Endothelial cell of umbilical vein (primary cell): ENCODE data around the gene ABTB1. TPM values are rescaled to one million over a fixed set of nuclear protein-coding genes. Genes with fewer than 3 reads are reported as not detected.

Experiments used
- BruUV-seq: library from RNA; stranded (reverse); fragments of 400-500 nt; replicated peaks from 2 replicates; lab custom pipeline; 2021; lab: Mats Ljungman, UMichigan
- CTCF ChIA-PET: fragments of 300-600, 350-600 bp; sonication (Branson Sonifier 250); formaldehyde crosslinking; loops from one replicate; lab custom pipeline; 2021; ENCODE audit warnings: antibody characterized with exemption, inconsistent platforms; lab: Charles Lee
- POLR2A ChIA-PET: fragments of 300-600, 350-600 bp; sonication (Branson Sonifier 250); formaldehyde crosslinking; loops from one replicate; lab custom pipeline; 2021; ENCODE audit warnings: antibody characterized with exemption, inconsistent platforms; lab: Charles Lee
- DNase-seq: peaks from one replicate; pipeline ENCODE4 v3.0.0-alpha.2; 2011; ENCODE audit warnings: low read depth, low spot score
- FAIRE-seq: peaks from 2 replicates; lab custom pipeline; 2011; peaks lifted over from hg19 to GRCh38; lab: Jason Lieb, UNC
- H2AFZ ChIP-seq: 2 replicates; pipeline ENCODE4 v1.6.0; 2012; ENCODE audit warnings: low read depth, low read length, control low read depth, inconsistent platforms
- H3K27ac ChIP-seq: 2 replicates; pipeline ENCODE4 v1.5.1; 2011; ENCODE audit warnings: low read depth, mild to moderate bottlenecking, control low read depth, low read length, moderate library complexity; ENCODE audit not compliant: insufficient read depth
- H3K27me3 ChIP-seq, 2 experiments: 2 replicates each; pipeline versions ENCODE4 v1.6.0 to v1.6.1; 2011; ENCODE audit warnings: low read length in 2 of 2, mixed read lengths in 1 of 2; ENCODE audit not compliant: control insufficient read depth in 2 of 2, insufficient read depth in 2 of 2
- H3K36me3 ChIP-seq, 2 experiments: 2 replicates in 1 of 2; 3 replicates in 1 of 2; pipeline ENCODE4 v1.5.1; 2011; ENCODE audit warnings: low read length in 2 of 2, mild to moderate bottlenecking in 1 of 2, moderate library complexity in 1 of 2; ENCODE audit not compliant: control insufficient read depth in 2 of 2, insufficient read depth in 2 of 2; ENCODE audit errors: extremely low read depth in 1 of 2
- H3K4me1 ChIP-seq: 3 replicates; pipeline ENCODE4 v1.5.1; 2011; ENCODE audit warnings: mild to moderate bottlenecking, low read length; ENCODE audit not compliant: control insufficient read depth, insufficient read depth; ENCODE audit errors: extremely low read depth
- H3K4me2 ChIP-seq: 2 replicates; pipeline ENCODE4 v1.6.1; 2011; ENCODE audit warnings: low read length, control low read depth, mixed read lengths; ENCODE audit not compliant: insufficient read depth
- H3K4me3 ChIP-seq, 3 experiments: fragments of 200-600 bp in 1 of 3; sonication (generic), shearing (Covaris generic) in 1 of 3; replicated peaks in 1 of 3; 2 replicates each; pipeline ENCODE4 v1.5.1; 2011 to 2016; ENCODE audit warnings: control low read depth in 3 of 3, low read length in 3 of 3, mild to moderate bottlenecking in 2 of 3, inconsistent platforms in 1 of 3, low read depth in 1 of 3, moderate library complexity in 1 of 3; ENCODE audit not compliant: insufficient read depth in 1 of 3
- H3K79me2 ChIP-seq: 2 replicates; pipeline ENCODE4 v1.6.0; 2012; ENCODE audit warnings: low read length, inconsistent platforms; ENCODE audit not compliant: control insufficient read depth, insufficient read depth
- H3K9ac ChIP-seq: replicated peaks from 2 replicates; pipeline ENCODE3; 2011; ENCODE audit warnings: low read length, control low read depth; ENCODE audit not compliant: insufficient read depth; ENCODE audit errors: extremely low read depth
- H3K9me1 ChIP-seq: replicated peaks from 3 replicates; pipeline ENCODE4 v1.6.0; 2011; ENCODE audit warnings: mild to moderate bottlenecking, low read length; ENCODE audit not compliant: control insufficient read depth, insufficient read depth; ENCODE audit errors: extremely low read depth
- H3K9me3 ChIP-seq: replicated peaks from 2 replicates; pipeline ENCODE4 v1.5.1; 2012; ENCODE audit warnings: low read length, inconsistent platforms; ENCODE audit not compliant: control insufficient read depth, insufficient read depth
- H4K20me1 ChIP-seq: replicated peaks from 2 replicates; pipeline ENCODE3; 2011; ENCODE audit warnings: mild to moderate bottlenecking, low read length; ENCODE audit not compliant: control insufficient read depth, insufficient read depth; ENCODE audit errors: extremely low read depth
- EZH2 ChIP-seq: IDR thresholded peaks from 2 replicates; pipeline ENCODE4 v1.6.1; 2012; ENCODE audit warnings: borderline replicate concordance, low read depth, mild to moderate bottlenecking, moderate library complexity, low read length, inconsistent platforms; ENCODE audit not compliant: severe bottlenecking
- JUN ChIP-seq: IDR thresholded peaks from 2 replicates; pipeline ENCODE4 v1.6.1; 2011; ENCODE audit warnings: borderline replicate concordance, low read depth; ENCODE audit not compliant: insufficient read length, insufficient read depth
- MYC ChIP-seq: IDR thresholded peaks from one replicate; pipeline ENCODE4 v1.6.1; 2011; ENCODE audit warnings: mild to moderate bottlenecking, low read depth, low read length
- POLR2A ChIP-seq: IDR thresholded peaks from 2 replicates; pipeline ENCODE4 v1.6.1; 2012; ENCODE audit warnings: low read depth, mild to moderate bottlenecking, control low read depth, low read length
- POLR2AphosphoS5 ChIP-seq: IDR thresholded peaks from 2 replicates; pipeline ENCODE4 v1.6.1; 2012; ENCODE audit warnings: low read depth, mild to moderate bottlenecking, control low read depth, low read length, moderate library complexity; ENCODE audit not compliant: insufficient read depth
- dilution Hi-C: fragments of 300-500 bp; cut with MboI; formaldehyde crosslinking; loops from one replicate; pipeline ENCODE4 v1.15.0; 2019; ENCODE audit warnings: low sequenced_read_pairs; ENCODE audit not compliant: extremely low pct_ligation_motif_present
- intact Hi-C: fragments of 100-400 bp; cut with micrococcal nuclease; formaldehyde crosslinking; loops from one replicate; pipeline ENCODE4 v1.10.0; 2022
- polyA plus RNA-seq, 4 experiments: library from polyadenylated mRNA; depleted of rRNA in 3 of 4; stranded (reverse) in 3 of 4; unstranded in 1 of 4; fragments of >200 nt; gene quantifications; 2 replicates each; pipeline versions ENCODE4 v1.2.1 to v1.2.3, GENCODE V29; 2011 to 2012; ENCODE audit warnings: missing spikeins in 1 of 4
- total RNA-seq: library from RNA; stranded (reverse); gene quantifications from 2 replicates; pipeline ENCODE4 v1.2.3, GENCODE V29; 2021
- TF ChIP-seq, protein P1 (sequence below), 2 donors: IDR thresholded peaks; 1 replicate in 1 of 2; 2 replicates in 1 of 2; pipeline ENCODE4 v1.5.1; 2011; ENCODE audit warnings: low read length in 2 of 2, mild to moderate bottlenecking in 2 of 2, moderate library complexity in 2 of 2, control low read depth in 1 of 2, inconsistent platforms in 1 of 2, low read depth in 1 of 2; ENCODE audit not compliant: insufficient read depth in 1 of 2; ENCODE audit errors: extremely low read depth in 1 of 2
- TF ChIP-seq, protein P2 (sequence below): IDR thresholded peaks from 2 replicates; pipeline ENCODE4 v1.6.1; 2011; ENCODE audit not compliant: insufficient read depth, insufficient read length

ABTB1 gene
- total and polyA plus RNA-seq, 2 donors (not counting 3 experiments of a cell fraction or from before 2014, with no cell fraction given), result 15.2 to 25.1 TPM

DNA sequence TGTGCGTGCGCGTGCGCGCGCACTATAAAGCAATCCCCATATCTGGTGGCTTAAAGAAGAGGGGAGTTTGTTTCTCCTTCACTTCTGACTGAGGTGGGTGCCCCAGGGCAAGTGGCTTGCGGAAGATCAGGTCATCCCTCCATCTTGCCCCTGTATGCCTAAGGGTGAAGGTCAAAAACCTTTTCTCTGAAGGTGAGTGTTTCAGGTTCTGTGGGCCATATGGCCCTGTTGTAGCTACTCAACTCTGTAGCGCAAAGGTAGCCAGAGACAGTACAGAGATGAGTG, 5.5 kb downstream of the ABTB1 start:
- CTCF ChIA-PET, result interaction anchor here (0.7 to 2.2 kb wide), 2 partner anchors 18 to 103 kb away, joined by 3 to 11 read pairs; no protein-coding TSS in a partner anchor
- Histone ChIP-seq H3K36me3 (no peaks in the 10 kb centered on the region), H3K4me1 (no peaks in the 10 kb centered on the region), H3K79me2 (no peaks in the 10 kb centered on the region), H3K9ac (no peak overlapping the region), H4K20me1 (no peaks in the 10 kb centered on the region), H3K9me3 (no peaks in the 10 kb centered on the region), H3K27ac (no peak overlapping the region), H3K27me3 (no peaks in the 10 kb centered on the region), H3K9me1 (no peaks in the 10 kb centered on the region), H3K4me2 (no peak overlapping the region), H3K4me3 (no peak overlapping the region), H2AFZ (no peak overlapping the region)
- DNase-seq (no peak), FAIRE-seq (no peak)
- intact Hi-C loops (no loop called here), dilution Hi-C loops (no loop called here)
- no peak for TF ChIP-seq MYC
- TF ChIP-seq, protein P1, sequence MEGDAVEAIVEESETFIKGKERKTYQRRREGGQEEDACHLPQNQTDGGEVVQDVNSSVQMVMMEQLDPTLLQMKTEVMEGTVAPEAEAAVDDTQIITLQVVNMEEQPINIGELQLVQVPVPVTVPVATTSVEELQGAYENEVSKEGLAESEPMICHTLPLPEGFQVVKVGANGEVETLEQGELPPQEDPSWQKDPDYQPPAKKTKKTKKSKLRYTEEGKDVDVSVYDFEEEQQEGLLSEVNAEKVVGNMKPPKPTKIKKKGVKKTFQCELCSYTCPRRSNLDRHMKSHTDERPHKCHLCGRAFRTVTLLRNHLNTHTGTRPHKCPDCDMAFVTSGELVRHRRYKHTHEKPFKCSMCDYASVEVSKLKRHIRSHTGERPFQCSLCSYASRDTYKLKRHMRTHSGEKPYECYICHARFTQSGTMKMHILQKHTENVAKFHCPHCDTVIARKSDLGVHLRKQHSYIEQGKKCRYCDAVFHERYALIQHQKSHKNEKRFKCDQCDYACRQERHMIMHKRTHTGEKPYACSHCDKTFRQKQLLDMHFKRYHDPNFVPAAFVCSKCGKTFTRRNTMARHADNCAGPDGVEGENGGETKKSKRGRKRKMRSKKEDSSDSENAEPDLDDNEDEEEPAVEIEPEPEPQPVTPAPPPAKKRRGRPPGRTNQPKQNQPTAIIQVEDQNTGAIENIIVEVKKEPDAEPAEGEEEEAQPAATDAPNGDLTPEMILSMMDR (IDR thresholded peaks at IDR 0.05; ENCODE audit: extremely low read depth in 1 of 2, insufficient read depth in 1 of 2, low read depth in 1 of 2, low read length in 2 of 2), result no peak
- TF ChIP-seq POLR2A, result no peak
- TF ChIP-seq JUN, result no peak
- TF ChIP-seq, protein P2, sequence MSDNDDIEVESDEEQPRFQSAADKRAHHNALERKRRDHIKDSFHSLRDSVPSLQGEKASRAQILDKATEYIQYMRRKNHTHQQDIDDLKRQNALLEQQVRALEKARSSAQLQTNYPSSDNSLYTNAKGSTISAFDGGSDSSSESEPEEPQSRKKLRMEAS, result no peak
- TF ChIP-seq POLR2AphosphoS5, result no peak
- no peak for TF ChIP-seq EZH2
- POLR2A ChIA-PET, result interaction anchor here (0.6 kb wide), 1 partner anchor 179 kb away, joined by 3 read pairs; no protein-coding TSS in a partner anchor
- no TSS peak for BruUV-seq
